Nucleus accumbens (tissue), 56 donors: ENCODE measurements around the gene ERGIC3.
"Not testable (repeated sequence)": the region's sequence is repeated elsewhere in the genome, so short reads cannot be mapped to it uniquely, and the experiment has no call there.

Source experiments
- DNase-seq, 56 donors: peaks; one replicate each; lab custom pipeline; 2025; lab: John Stamatoyannopoulos, UW

ERGIC3 gene

GRCh38 chr20:35517125-35517524 lies 24.8 kb upstream of the ERGIC3 start:
- DNase-seq: no peak

- DNase-seq: not testable (repeated sequence)
Measured at GRCh38 chr20:35517767-35518166, 24.1 kb upstream of the ERGIC3 start.

- DNase-seq: no peak
Measured at GRCh38 chr20:35518955-35519354, 22.9 kb upstream of the ERGIC3 start.

- no peak for DNase-seq
Measured at GRCh38 chr20:35523298-35523888, 18.5 kb upstream of the ERGIC3 start.

GRCh38 chr20:35525639-35526038 lies 16.2 kb upstream of the ERGIC3 start:
- no peak for DNase-seq

- no peak for DNase-seq
Measured at GRCh38 chr20:35527122-35527769, 14.6 kb upstream of the ERGIC3 start.

- no peak for DNase-seq
Measured at GRCh38 chr20:35529552-35529951, 12.3 kb upstream of the ERGIC3 start, which contains the start of gene C20orf173. Gene C20orf173 (minus strand): TSS chr20:35529652. CDS start chr20:35529373, 279 bp downstream.

- peak in 1 of 56 donors; percentile 22 for DNase-seq
Measured at GRCh38 chr20:35539756-35540212, 2.1 kb upstream of the ERGIC3 start.

GRCh38 chr20:35541118-35541782 lies 628 bp upstream of the ERGIC3 start:
- DNase-seq: no peak

- no peak for DNase-seq
Measured at GRCh38 chr20:35542990-35543389, 1.1 kb downstream of the ERGIC3 start.

- no peak for DNase-seq
Measured at GRCh38 chr20:35544436-35544835, 2.6 kb downstream of the ERGIC3 start.

- DNase-seq: not testable (repeated sequence)
Measured at GRCh38 chr20:35544941-35545340, 3.1 kb downstream of the ERGIC3 start.

- no peak for DNase-seq
Measured at GRCh38 chr20:35546127-35546526, 4.2 kb downstream of the ERGIC3 start.

- DNase-seq: no peak
Measured at GRCh38 chr20:35547329-35547728, 5.5 kb downstream of the ERGIC3 start.

GRCh38 chr20:35551503-35551902 lies 9.6 kb downstream of the ERGIC3 start:
- DNase-seq: no peak

GRCh38 chr20:35552914-35553313 lies 11.0 kb downstream of the ERGIC3 start:
- DNase-seq: no peak

GRCh38 chr20:35555461-35555860 lies 13.6 kb downstream of the ERGIC3 start:
- DNase-seq: not testable (repeated sequence)

GRCh38 chr20:35555951-35556645 lies 14.2 kb downstream of the ERGIC3 start:
- no peak for DNase-seq

GRCh38 chr20:35556871-35557270 lies 15.0 kb downstream of the ERGIC3 start:
- DNase-seq: no peak

- DNase-seq: no peak
Measured at GRCh38 chr20:35558451-35558850, 16.6 kb downstream of the ERGIC3 start.

GRCh38 chr20:35559042-35559693 lies 17.3 kb downstream of the ERGIC3 start:
- no peak for DNase-seq
